ENCODE data around the gene MAD2L2. TPM values are rescaled to one million over a fixed set of nuclear protein-coding genes. Genes with fewer than 3 reads are reported as not detected.

MAD2L2 gene
- polyA plus RNA-seq, 4 donors = 26.4 to 46.8 (median 39.7) TPM

DNA sequence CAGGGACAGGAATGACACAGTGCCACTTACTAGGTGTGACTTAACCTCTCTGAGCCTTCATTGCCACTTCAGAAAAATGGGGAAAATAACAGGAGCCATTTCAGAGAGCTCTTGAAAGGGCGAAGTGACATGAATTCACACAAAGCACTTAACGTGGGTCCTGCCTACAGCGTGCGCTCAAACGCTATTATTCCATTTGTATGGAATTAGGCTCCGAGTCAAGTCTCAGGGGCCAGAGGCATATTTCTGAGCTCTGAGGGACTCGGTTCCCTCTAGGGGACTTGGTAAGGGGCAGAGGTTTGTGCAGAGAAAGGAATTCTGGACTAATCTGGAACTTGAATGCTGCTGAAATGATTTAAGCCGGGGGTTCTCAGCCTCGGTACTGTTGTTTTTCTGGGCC, 24.6 kb upstream of the MAD2L2 start:
- DNase-seq (ENCODE audit: low read depth in 4 of 4, low spot score in 3 of 4) = no peak

DNA sequence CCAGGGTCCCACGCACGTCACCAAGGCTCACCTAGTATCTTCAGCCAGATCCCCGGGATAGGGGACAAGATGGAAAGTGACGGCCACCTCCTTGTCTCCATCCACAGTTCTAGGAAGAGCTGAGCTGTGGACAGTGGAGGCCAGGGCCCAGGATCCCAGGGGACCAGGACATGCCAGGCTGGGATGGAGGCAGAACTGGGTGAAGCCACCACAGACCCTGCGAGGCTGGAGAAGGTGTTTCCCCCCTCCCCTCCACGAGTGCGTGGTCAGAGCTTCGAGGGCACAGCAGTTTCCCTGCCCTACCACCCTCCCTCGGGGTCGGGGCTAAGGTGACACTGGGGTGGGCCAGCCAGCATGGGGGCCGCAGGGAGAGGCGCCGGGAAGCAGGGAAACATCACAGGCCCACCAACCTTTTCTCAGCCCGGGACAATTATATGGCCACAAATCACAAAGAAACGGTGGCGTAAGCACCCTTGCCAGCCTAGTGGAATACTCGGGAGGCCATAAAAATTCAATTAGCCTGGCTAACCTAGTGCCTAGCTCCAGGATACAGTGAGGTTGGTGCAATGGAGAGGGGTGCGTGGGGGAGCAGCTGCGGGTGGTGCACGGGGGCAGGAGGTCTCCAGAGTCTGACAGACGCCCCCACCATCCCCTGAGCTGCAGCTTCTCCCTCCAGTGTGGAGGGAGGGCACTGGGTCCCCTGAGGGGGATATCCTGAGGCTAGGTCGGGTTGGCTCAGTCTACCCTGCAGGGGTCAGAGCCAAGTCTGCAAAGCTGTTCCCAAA, 23.9 kb upstream of the MAD2L2 start:
- no peak for DNase-seq (ENCODE audit: low read depth in 4 of 4, low spot score in 3 of 4)

DNA sequence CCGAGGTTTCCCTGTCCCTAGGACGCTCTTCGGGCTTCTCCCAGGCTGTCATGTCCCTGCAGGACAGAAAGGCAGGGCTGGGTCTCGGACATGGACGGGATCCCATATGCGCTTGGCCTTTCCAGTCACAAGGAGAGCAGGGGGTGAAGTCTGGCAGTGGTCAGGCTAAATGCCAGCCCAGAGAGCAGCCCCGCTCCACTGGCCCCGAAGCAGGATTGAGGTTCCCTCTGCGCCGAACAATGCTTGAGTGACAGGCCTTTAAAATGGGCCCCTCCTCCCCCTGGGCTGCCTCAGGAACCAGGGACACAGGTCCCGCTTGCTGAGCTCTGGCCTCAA, 23.2 kb upstream of the MAD2L2 start:
- DNase-seq (ENCODE audit: low read depth in 4 of 4, low spot score in 3 of 4) = no peak

DNA sequence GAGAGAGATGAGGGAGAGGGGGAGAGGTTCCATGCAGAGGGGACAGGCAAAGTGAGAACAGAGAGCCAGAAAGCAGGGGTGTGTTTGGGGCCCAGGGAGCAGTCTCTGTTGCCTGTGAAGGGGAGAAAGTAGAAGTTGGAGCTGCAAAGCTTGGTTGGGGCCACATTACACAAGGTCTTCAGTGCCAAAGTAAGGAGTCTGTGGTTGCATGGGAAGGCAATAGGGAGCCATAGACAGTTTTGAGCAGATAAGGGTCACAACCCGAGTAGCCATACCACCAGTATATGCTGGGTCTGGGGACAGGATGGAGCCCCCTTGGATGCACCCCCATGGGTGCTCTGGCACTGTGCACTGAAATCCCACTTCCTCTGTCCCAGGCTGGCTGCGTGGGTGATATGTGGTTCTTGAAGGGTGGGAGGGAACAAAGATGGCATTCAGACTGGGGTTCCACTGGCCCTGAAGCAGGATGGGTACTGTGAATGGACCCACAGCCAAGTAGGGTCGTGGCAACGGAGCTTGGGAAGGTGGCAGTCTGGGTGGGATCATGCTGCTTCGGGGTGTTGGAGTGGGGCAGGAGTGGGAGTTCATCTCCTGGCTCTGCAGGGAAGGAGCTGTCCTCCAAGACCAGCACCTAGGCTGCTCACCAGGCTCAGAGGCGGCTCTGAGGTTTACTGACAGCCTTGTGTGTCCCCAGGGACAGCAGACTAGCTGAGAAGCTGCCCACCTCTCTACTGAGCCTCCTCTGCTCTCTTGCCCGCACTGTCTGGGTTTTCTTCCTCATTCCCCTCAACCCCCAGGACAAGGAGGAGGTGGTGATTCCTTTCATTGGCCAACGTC, 22.6 kb upstream of the MAD2L2 start:
- no peak for DNase-seq (ENCODE audit: low read depth in 4 of 4, low spot score in 3 of 4)

DNA sequence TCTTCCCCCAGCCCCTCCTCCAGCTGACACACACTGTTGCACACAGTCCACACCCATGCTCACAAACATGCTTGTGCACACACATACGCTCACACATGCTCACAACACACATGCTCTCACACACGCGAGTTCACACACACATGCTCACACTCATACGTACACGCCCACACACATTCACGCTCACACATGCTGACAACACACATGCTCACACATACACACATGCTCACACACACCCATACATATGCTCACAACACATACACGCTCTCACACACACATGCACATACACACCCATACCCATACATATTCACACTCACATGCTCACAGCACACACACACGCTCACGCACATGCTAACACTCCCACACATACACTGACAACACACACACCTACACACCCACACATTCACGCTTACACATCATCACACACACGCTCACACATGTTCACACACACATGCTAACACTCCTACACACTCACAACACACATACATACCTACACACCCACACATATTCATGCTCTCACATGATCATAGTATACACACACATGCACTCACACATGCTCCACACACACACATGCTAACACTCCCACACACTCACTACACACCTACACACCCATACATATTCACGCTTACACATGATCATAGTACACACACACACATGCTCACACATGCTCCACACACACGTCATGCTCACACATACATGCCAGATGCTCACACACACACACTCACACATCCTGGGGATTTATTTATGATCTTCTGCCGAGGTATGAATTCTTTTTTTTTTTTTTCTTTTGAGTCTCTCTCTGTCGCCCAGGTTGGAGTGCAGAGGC, 21.2 kb upstream of the MAD2L2 start:
- no peak for DNase-seq (ENCODE audit: low read depth in 4 of 4, low spot score in 3 of 4)

DNA sequence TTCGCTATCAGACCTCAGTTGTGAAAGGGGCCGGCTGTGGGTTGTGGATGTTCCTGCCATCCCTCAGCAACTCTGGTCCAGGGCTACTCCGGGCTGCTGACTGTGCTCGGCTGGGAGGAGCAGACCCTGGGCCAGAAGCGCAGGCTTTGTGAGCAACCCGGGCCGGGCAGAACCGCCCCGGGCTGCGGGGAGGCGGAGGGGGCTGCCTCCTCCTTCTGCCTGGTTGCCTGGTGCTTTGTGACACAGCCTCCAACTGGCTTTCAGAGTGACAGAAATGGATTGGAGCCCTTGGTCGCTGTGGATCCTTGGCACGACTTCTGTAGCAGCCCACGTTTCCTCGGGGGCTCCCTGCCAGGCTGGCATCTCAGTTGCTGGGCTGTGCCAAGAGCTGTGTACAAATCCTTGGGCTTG, 20.6 kb upstream of the MAD2L2 start:
- DNase-seq (ENCODE audit: low read depth in 4 of 4, low spot score in 3 of 4) = no peak

DNA sequence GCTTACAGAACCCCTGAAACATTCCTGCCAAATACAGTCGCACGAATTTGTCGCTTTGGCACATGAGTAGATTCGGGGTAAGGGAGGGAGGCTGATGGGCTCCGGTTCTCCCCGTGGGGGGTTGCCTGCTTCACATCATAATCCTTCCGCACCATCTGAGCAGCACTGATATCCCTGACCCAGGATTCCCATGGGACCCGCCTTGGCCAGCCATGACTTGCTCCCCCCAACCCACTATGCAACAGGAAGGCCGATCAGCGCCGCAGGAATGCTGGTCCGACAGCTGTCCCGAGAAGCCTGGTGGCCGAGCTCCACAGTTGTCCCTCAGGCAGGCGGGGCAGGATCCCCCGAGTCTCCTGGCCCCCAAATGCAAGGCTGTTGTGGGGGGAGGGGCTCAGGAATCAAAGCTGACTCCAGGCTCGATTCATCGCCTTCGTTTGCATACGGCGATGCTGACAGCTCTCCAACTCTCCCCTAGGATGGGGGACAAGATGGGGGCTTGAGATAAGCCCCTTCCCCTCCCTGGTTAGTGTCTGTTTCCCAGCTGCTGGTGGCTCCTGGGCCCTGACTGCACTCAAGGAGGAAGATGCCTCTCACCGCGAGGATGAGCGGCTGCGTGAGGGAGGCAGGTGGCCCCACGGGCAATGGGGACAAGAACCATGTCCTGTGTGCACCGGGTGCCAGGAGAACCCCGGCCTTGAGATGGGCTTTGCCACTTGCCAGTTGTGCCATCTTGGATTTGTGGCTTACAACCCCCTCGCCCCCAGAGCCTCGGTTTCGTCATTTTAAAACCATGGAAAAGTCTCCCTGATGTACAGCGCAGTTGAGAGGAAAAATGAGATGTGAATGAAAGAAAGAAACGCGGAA, 19.9 kb upstream of the MAD2L2 start:
- DNase-seq (ENCODE audit: low read depth in 4 of 4, low spot score in 3 of 4) = no peak

DNA sequence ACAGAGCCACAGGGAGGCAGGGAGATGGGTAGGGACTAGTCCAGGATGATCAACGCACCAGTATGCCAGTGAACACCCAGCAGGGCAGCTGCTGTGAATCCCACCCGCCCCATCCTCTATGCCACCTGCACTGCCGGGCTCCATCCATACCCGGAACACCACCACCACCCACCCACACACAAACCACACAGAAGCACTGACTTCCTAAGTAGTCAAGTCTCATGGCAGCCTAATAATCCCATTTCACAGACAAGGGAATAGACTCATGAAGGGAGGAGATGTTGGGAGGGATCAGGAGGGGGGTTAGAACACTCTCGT, 16.9 kb upstream of the MAD2L2 start:
- no peak for DNase-seq (ENCODE audit: low read depth in 4 of 4, low spot score in 3 of 4)

DNA sequence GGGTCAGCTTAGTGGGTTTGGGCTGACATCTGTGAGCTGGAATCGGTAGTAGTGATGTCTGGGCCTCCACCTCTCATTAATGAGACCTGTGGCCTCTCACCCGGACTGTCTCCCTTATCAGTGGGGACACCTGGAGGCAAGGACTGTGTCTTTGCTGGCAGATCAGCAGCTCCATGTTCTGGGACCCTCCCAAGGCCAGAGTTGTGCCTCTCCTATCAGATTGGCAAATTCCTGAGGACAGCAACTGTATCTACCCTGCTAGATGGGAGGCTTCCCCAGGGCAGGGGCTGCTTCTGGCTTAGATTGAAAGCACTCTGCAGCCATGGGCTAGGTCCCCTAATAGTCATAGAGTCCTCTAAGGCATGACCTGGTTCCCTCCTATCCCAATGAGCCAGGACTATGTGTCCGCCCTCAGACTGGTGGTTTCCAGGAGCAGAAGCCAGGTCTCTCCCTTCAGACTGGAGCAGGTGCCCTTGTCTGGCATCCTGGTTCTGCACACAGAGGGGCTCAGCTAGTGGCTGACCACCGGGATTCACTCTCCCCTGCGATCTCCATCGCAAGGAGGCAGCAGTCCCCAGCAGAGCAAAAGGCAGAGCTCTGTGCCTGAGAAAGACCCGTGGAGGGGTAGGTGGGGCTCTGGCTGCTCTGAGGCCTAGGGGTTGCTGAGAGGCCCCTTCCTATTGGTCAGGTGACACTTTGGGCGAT, 16.4 kb upstream of the MAD2L2 start:
- DNase-seq (ENCODE audit: low read depth in 4 of 4, low spot score in 3 of 4) = no peak

DNA sequence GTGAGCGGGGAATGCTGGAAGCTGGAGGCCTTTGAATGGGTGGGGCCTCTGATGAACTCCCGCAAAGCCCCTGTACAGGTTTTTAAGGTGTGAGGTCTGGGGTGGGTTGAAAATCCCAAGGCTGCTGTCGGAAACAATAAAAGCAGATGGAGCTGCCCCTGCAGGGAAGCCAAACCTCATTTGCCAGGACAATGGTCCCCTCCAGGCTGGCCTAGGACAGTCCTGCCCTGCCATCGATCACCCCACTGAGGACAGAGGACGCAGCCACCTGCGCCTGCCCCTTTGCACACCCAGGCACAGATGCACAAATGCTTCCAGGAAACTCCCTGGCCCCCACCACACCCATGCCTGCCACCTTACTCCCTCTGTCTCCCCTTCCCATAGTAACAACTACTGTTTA, 14.9 kb upstream of the MAD2L2 start:
- DNase-seq (ENCODE audit: low read depth in 4 of 4, low spot score in 3 of 4) = no peak

DNA sequence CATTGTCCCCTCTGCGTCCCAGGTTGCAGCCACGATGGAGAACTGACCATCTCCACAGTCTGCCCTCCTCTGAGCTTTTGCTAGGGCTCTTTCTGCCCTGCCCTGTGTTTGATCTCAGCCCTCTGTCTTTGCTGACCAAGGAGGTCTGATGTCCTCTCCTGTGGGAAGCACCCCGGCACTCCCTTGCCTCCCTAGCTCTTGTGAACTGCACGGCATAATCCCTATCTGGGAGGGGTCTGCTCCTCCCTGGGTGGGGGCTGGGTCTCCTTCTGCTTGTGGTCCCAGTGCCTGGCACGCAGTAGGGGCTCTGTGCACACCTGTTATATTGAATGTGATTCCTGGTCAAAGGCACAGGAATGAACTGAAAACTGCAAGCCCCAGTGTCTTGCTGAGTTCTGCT, 13.0 kb upstream of the MAD2L2 start:
- DNase-seq (ENCODE audit: low read depth in 4 of 4, low spot score in 3 of 4) = no peak

DNA sequence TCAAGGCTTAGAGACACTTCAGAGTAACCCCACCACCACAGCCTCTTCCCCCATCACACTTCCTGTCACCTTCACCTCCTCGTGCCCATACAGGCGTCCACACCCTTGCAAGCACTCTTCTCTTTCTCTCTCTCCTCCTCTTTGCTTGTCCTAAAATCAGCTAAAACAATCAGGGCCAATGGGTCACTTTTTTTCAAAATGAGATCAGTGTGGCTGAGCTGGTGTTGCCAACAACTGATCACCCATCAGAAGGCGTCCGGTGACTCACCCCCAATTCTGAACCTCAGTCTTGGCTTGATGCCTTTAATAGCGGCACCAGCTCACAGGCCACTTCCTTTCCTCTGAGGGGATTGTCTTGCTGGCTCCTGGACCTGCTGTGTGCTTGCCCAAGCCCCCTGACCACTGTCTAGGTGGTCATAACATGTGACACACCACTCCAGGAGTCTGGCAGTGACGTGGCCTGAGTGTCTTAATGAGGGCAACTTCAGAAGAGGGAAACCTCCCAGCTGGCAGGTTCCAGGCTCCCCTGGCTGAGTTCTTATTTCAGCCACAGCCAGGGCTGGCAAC, 12.2 kb upstream of the MAD2L2 start:
- no peak for DNase-seq (ENCODE audit: low read depth in 4 of 4, low spot score in 3 of 4)

DNA sequence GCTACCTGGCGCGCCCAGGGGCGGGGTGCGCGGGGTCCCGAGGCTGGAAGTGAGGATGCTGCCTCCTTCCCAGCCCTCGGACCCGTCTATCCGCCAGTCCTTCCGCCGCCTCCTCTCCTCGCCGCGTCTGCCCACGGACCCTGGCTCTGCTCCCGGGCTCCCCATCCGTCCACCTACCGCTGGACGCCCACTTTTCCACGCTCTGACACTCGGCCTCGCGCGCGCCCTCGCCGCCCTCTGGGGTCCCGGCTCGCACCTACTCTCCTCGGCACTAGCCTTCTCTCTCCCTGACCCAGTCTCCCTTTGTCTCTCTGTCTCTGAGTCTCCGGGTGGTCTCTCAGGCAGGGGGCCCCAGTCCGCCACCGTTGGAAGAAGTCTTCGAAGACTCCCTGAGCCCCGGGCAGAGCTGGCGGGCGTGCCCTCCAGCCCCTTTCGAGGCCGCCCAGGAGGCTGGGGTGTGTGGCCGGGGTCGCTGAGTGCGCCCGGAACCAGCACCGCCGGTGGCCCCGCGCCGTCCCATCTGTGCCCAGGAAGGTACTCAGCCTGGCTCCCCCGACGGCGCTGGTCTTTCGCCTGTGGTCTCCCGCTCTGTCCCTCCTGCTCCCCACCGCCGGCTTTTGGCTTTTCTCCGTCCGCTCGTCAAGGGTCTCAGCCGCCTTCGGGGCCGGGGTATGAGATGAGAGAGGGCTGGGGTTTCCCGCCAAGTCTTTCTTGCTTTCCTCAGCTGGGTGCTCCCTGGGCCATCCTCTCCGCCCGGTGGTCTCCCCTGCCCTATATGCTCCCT, 11.2 kb upstream of the MAD2L2 start:
- no peak for DNase-seq (ENCODE audit: low read depth in 4 of 4, low spot score in 3 of 4)

DNA sequence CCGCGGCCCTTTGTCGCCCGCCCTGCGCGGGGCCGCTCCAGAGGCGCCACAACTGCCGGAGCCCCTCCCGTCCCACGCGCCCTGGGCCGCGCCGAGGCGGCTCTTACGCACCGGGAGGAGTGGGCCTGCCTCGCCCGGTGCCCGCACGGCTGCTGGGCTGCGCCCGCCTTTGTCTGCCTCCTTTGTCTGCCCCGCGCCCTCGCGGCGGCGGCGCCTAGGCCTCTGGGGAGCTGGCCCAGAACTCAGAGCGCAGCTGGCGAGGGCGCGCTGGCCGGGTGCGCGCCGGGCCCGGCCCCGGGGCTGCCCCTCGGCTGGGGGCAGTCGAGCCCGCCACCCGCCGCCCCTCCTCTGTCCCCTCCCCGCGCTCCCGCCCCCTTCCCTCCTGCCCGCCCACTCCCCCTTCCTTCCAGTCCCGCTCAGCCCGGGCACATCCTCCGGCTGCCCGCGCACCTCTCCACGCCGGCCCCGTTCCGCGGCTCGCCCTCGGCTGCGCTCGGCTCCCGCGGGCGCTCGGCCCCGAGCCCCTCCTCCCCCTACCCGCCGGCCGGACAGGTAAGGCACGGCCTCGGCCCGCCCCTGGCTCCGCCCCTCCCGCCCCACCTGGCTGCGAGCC, 10.5 kb upstream of the MAD2L2 start, which contains the start of gene DRAXIN:
DRAXIN (plus strand) TSS at position 409 of the 613 bp plus-strand sequence. CDS start 14,549 bp downstream, outside the sequence.
- DNase-seq (ENCODE audit: low read depth in 4 of 4, low spot score in 3 of 4) = no peak

DNA sequence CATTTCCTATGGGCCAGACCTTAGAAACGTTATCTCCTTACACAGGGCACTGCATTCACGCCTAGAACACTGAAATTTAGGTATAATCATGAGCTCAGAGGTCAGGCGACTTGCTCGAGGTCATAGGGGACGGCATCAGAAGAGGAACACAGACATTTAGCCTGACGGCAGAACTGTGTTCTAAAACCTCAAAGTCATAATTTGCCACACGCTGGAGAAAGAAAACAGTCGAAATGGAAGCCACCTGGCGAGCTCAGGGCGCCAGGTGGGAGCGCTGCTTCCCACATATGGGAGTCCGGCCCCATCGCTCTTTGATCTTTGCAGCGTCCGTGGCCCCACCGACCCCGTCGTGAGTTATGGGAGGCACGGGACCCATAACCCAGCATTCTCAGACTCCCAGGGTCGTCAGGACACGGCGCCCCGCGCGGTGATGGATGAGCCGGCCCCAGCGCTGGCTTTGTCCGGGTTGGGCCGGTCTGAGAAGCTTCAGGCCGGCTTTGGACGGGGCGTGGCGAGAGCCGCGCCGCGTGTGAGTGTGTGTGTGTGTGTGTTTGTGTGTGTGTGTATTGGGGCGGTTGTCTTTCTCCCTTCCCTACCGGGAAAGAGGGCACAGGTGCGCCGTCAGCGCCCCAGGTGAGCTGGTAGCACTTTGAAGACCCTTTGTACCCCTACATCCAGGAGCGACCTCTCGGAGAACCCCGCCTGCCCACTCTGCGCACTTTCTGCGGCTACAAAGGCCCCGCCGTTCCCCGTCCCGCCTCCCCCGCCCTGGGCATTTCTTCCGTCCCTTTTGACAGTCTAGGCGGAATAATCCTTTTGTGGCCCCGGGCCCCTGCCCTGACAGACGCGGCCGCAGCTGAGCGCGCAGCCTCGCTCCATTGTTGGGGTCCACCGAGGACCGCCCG, 9.7 kb upstream of the MAD2L2 start:
- DNase-seq (ENCODE audit: low read depth in 4 of 4, low spot score in 3 of 4) = no peak

DNA sequence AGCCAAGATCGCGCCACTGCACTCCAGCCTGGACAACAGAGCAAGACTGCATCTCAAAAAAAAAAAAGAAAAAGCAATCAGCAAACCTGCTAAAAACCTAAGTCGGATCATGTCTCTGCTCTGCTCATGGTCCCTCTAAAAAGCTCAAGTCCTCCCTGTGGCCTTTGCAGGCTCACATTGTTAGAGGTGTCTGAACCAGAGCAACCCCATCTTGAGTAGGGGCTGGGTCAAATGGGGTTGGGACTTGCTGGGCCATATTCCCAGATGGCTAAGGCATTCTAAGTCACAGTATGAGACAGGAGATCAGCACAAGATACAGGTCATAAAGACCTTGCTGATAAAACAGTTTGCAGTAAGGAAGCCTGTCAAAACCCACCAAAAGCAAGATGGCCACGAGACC, 7.6 kb upstream of the MAD2L2 start:
- no peak for DNase-seq (ENCODE audit: low read depth in 4 of 4, low spot score in 3 of 4)

DNA sequence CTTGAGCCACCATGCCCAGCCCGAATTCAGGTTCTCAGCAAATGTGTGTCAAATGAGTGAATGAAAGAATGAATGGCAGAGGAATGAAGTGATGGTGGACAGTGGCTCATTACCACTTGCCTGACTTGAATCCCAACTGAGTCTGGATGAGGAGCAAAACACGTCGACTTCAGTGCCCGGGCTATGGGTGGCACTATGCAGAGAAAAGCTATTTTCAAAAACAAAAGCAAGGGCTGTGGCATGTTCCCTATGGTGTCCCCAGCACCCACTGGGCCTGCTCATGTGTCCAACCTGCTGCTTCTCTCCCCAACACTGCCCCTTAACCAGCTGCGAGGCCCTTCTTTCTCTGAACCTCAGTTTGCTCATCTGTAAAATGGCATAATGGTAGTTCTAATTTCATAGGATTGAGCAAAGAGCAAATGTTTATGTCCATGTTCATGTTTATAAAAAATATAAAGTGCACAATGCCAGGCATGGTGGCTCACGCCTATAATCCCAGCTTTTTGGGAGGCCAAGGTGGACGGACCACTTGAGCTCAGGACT, 4.3 kb upstream of the MAD2L2 start:
- no peak for DNase-seq (ENCODE audit: low read depth in 4 of 4, low spot score in 3 of 4)

Measured in left renal pelvis (tissue), 4 donors.